SJSA1 (cell line): ENCODE measurements around the gene BCL7C. TPM values are rescaled to one million over a fixed set of nuclear protein-coding genes. Genes with fewer than 3 reads are reported as not detected.

Experiments used
- DNase-seq, 2 experiments: peaks; one replicate each; pipeline ENCODE4 v3.0.0-alpha.2; 2015 to 2020; ENCODE audit warnings: low spot score in 2 of 2, low read depth in 1 of 2
- H3K27ac ChIP-seq: fragments of 250-450 bp; sonication (Bioruptor Pico); 2 replicates; pipeline ENCODE4 v1.5.1; 2020; ENCODE audit warnings: mild to moderate bottlenecking, moderate library complexity
- H3K27me3 ChIP-seq: fragments of 250-450 bp; sonication (Bioruptor Pico); replicated peaks from 2 replicates; pipeline ENCODE4 v1.5.1; 2020; ENCODE audit warnings: mild to moderate bottlenecking, moderate library complexity
- H3K36me3 ChIP-seq: fragments of 250-450 bp; sonication (Bioruptor Pico); 2 replicates; pipeline ENCODE4 v1.5.1; 2020; ENCODE audit warnings: mild to moderate bottlenecking
- H3K4me1 ChIP-seq: fragments of 250-450 bp; sonication (Bioruptor Pico); replicated peaks from 2 replicates; pipeline ENCODE4 v1.6.1; 2021; ENCODE audit warnings: mild to moderate bottlenecking
- H3K4me3 ChIP-seq: fragments of 250-450 bp; sonication (Bioruptor Pico); 2 replicates; pipeline ENCODE4 v1.5.1; 2020; ENCODE audit warnings: mild to moderate bottlenecking
- H3K9me3 ChIP-seq: fragments of 250-450 bp; sonication (Bioruptor Pico); replicated peaks from 2 replicates; pipeline ENCODE4 v1.5.1; 2020; ENCODE audit warnings: mild to moderate bottlenecking
- total RNA-seq: library from RNA; depleted of rRNA; stranded (reverse); fragments of >200 nt; shearing (Covaris generic); gene quantifications from 2 replicates; pipeline ENCODE4 v1.2.3, GENCODE V29; 2014

Gene BCL7C
- total RNA-seq, 1 experiment from 2014 or later = 52.8 TPM

DNA sequence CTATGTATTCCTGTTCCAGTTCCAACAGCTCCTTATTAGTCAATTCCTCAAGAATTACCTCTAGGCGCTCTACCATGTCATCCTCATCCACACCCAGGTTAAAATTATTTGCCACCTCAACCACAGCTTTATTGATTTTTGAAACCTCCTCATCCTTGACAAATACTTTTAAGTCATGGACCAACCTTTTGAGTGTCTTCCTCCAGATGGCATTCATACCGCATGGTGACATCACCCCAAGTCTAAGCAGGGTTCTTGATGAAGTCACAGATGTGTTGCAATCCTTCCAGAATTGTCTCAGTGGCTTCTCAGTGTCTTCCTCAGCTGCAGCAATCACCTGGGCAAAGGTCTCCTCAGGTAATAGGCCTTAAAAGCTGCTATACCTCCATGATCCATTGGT lies 40.1 kb downstream of the BCL7C start:
- H3K4me3 ChIP-seq = no peak overlapping the region
- peaks cover 17% of the 10 kb centered on the region; the same call in 1 of the 2 replicates for H3K36me3 ChIP-seq
- no peaks in the 10 kb centered on the region for H3K27me3 ChIP-seq
- H3K4me1 ChIP-seq = no peaks in the 10 kb centered on the region
- DNase-seq = no peak
- H3K9me3 ChIP-seq = no peaks in the 10 kb centered on the region
- H3K27ac ChIP-seq = no peak overlapping the region

DNA sequence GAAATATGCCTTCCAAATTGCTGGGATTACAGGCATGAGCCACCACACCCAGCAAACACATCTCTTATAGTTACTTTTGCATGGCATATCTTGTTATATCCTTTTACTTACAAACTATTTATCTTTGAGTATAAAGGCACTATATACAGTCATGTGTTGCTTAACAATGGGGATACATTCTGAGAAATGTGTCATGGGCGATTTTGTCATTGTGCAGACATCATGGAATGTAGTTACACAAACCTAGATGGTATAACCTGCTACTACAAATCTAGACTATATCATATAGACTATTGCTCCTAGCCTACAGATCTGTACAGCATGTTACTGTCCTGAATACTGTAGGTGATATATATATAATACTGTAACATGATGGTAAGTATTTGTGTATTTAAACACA lies 43.6 kb downstream of the BCL7C start:
- no peaks in the 10 kb centered on the region for H3K4me1 ChIP-seq
- peaks cover 17% of the 10 kb centered on the region; the same call in 1 of the 2 replicates for H3K36me3 ChIP-seq
- no peak overlapping the region for H3K27ac ChIP-seq
- no peaks in the 10 kb centered on the region for H3K9me3 ChIP-seq
- DNase-seq = no peak
- H3K27me3 ChIP-seq = no peaks in the 10 kb centered on the region
- H3K4me3 ChIP-seq = no peak overlapping the region

DNA sequence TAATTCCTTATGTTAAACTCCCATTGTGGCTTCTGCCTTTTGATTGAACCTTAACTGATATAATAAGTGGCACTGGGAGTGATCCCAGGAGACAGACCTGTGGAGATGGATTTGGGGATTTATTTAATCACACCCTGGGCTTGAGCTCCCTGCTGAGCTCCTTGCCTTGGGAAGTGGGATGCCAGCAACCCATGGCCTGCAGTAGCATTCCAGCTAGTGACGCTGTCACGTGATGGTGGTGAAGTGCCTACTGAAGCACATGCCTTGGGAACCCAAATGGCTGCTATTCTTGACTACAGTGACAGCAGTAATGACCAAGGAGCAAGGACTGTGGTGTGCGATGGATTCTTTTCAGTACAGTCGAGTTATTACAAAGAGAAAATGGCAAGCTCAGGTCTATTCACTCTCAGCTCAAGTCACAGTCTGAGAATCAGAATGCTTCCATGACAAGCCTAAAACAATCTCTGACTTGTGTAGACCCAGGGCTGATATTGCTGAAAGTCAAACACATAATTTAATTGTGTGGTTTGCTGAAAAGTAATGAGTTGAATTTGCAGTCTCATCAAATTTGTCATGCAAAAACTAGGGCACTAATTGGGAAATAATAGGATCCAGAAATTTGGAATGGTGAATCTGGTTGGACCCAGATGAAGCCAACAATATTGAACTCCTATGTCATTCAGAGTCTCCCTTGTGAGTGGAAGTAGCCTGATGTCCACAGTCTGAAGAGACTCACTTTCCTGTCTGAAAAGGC lies 47.1 kb downstream of the BCL7C start:
- Histone ChIP-seq H3K4me1 (no peaks in the 10 kb centered on the region), H3K4me3 (no peak overlapping the region), H3K27me3 (no peaks in the 10 kb centered on the region), H3K27ac (no peak overlapping the region), H3K9me3 (no peaks in the 10 kb centered on the region), H3K36me3 (peaks cover 5% of the 10 kb centered on the region; the same call in 1 of the 2 replicates)
- no peak for DNase-seq

DNA sequence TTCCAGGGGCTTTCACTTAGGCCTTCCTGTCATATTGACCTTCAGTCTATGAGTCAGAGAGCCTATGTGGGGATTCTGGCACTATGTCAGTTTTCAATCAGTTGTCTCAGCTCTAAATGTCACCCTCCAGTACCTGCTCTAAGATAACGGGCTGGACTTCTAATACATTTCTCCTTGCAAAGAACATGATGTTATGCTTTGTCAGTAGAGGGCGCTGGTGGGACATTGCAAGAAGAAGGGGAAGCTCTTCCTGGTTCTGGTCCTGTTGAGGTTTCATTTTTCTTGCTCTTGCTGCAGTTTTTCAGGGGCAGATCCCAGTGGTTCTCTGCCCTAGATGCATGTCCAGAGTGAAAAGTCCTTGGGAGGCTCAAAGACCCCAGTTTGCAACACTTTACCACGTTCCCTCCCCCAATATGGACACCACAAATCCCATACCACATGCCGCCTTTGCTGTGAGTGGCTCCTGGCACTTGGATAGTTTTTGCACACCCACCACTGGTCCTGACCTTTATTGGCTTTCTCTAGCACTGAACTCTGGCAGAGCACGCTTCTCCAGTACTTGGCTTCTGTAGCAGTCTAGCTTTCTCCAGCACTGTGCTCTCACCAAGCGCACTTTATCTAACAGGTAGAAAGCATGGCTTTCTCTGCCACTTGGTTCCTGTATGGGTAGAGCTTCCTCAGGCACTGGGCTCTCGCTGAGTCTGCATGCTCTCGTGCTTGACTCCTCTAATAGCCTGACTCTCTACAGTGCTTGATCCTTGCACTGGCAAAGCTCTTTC lies 49.0 kb downstream of the BCL7C start:
- Histone ChIP-seq H3K4me3 (no peak overlapping the region), H3K27ac (no peak overlapping the region)

GRCh38 chr16:30844346-30844670 lies 49.6 kb downstream of the BCL7C start:
- H3K4me3 ChIP-seq = no peak overlapping the region
- no peak for DNase-seq
- H3K4me1 ChIP-seq = no peaks in the 10 kb centered on the region
- no peak overlapping the region for H3K27ac ChIP-seq
- no peaks in the 10 kb centered on the region for H3K9me3 ChIP-seq
- no peaks in the 10 kb centered on the region for H3K27me3 ChIP-seq
- H3K36me3 ChIP-seq = no peaks in the 10 kb centered on the region

More for the DNA sequence above, 49.0 kb downstream of the BCL7C start:
- no peaks in the 10 kb centered on the region for H3K36me3 ChIP-seq
- no peaks in the 10 kb centered on the region for H3K27me3 ChIP-seq
- no peaks in the 10 kb centered on the region for H3K9me3 ChIP-seq
- DNase-seq = peak; percentile 70 to 78
- H3K4me1 ChIP-seq = no peaks in the 10 kb centered on the region

- no peaks in the 10 kb centered on the region for H3K36me3 ChIP-seq
- H3K27ac ChIP-seq = no peak overlapping the region
- H3K4me3 ChIP-seq = no peak overlapping the region
- no peaks in the 10 kb centered on the region for H3K4me1 ChIP-seq
- no peaks in the 10 kb centered on the region for H3K9me3 ChIP-seq
- DNase-seq = no peak
- H3K27me3 ChIP-seq = no peaks in the 10 kb centered on the region
These were observed 50.4 kb downstream of the BCL7C start for GRCh38 chr16:30843501-30843900.

GRCh38 chr16:30842971-30843370 lies 50.9 kb downstream of the BCL7C start:
- DNase-seq = no peak
- Histone ChIP-seq H3K9me3 (no peaks in the 10 kb centered on the region), H3K27me3 (no peaks in the 10 kb centered on the region), H3K4me1 (no peaks in the 10 kb centered on the region), H3K4me3 (no peak overlapping the region), H3K36me3 (no peaks in the 10 kb centered on the region), H3K27ac (no peak overlapping the region)

DNA sequence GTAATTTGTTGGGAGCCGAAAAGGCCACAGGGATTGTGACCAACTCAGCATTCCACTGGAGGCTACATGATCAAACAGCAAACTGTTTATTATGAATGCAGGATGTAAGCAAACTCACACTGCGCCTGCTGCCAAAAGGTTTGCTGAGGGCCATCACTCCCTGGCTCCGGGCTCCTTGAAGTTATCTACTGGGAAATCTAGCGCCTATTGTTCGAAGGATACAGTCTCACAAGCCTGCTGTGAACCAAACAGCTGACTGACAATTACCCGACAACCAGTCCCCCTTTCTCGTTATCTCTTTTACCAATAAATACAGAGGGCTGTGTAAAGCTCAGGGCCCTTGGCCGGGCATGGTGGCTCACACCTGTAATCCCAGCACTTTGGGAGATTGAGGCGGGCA lies 52.5 kb downstream of the BCL7C start:
- Histone ChIP-seq H3K36me3 (no peaks in the 10 kb centered on the region), H3K27ac (no peak overlapping the region), H3K27me3 (no peaks in the 10 kb centered on the region), H3K4me3 (no peak overlapping the region), H3K9me3 (no peaks in the 10 kb centered on the region), H3K4me1 (no peaks in the 10 kb centered on the region)
- DNase-seq = no peak

GRCh38 chr16:30840611-30841010 lies 53.3 kb downstream of the BCL7C start:
- no peaks in the 10 kb centered on the region for H3K9me3 ChIP-seq
- DNase-seq = no peak
- no peak overlapping the region for H3K4me3 ChIP-seq
- no peak overlapping the region for H3K27ac ChIP-seq
- no peaks in the 10 kb centered on the region for H3K27me3 ChIP-seq
- H3K4me1 ChIP-seq = no peaks in the 10 kb centered on the region
- no peaks in the 10 kb centered on the region for H3K36me3 ChIP-seq

DNA sequence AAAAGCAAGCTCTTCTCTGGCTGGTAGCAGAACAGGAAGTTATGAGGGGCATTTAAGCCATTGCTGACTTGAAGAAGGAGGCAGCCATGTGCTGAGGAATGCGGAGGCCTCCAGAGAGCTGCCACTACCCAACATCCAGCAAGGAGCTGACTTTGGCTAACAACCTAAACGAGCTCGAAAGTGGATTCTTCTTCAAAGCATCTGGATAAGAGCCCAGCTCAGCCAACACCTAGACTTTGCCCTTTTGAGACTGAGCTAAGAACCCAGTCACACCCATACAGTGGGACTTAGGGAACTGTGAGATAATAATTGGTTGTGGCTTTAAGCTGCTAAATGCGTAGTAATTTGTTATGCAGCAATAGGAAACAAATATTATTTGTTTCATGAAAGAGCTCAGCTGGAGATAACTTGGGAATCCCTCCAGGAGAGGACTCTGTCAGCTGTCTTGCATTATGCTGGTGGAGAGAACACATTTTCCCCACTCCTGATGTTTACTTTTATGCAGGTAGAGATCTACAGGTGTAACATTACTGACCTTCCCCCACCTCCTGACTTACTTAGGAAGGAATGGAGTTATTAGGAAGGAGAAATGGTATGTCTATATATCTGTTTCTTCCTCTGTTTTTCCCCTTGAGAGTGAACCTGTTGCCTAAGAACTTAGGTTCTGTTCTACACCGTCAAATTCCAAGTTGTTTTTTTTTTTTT lies 54.2 kb downstream of the BCL7C start:
- no peak overlapping the region for H3K4me3 ChIP-seq
- no peaks in the 10 kb centered on the region for H3K27me3 ChIP-seq
- DNase-seq = no peak
- H3K36me3 ChIP-seq = no peaks in the 10 kb centered on the region
- H3K4me1 ChIP-seq = no peaks in the 10 kb centered on the region
- H3K27ac ChIP-seq = no peak overlapping the region
- no peaks in the 10 kb centered on the region for H3K9me3 ChIP-seq

- H3K27ac ChIP-seq = no peak overlapping the region
- no peaks in the 10 kb centered on the region for H3K36me3 ChIP-seq
- DNase-seq = no peak
- H3K27me3 ChIP-seq = no peaks in the 10 kb centered on the region
- no peak overlapping the region for H3K4me3 ChIP-seq
- no peaks in the 10 kb centered on the region for H3K9me3 ChIP-seq
- H3K4me1 ChIP-seq = no peaks in the 10 kb centered on the region
These were observed 54.9 kb downstream of the BCL7C start for GRCh38 chr16:30838876-30839471.

DNA sequence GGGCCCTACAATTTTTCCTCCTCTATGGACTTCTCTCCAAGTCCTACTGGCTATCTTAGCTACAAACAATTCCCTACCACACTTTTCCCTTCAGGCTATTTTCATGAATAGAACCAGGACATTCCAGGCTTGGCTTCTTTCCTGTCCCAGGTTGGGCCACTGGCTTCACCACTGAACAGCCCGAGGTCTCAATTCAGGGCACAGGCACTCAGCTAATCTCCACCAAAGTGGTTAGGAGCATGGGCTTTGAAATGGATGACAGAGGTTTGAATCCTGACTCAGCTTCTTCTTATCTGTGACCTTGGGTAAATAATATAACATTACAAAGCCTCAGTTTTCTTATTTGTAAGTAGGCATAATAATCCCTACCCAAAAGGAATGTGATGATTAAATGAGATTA lies 56.0 kb downstream of the BCL7C start:
- Histone ChIP-seq H3K4me1 (no peaks in the 10 kb centered on the region), H3K27ac (no peak overlapping the region), H3K4me3 (no peak overlapping the region), H3K27me3 (no peaks in the 10 kb centered on the region), H3K9me3 (no peaks in the 10 kb centered on the region), H3K36me3 (no peaks in the 10 kb centered on the region)
- DNase-seq = no peak
